ENCODE results near the gene FAM216A. TPM values are rescaled to one million over a fixed set of nuclear protein-coding genes. Genes with fewer than 3 reads are reported as not detected.

Gene FAM216A
- total and polyA plus RNA-seq, 12 donors = 2.4 to 27.2 (median 5.8) TPM

GRCh38 chr12:110528277-110528839 lies 59.7 kb downstream of the FAM216A start:
- WGBS, 2 donors = 94 to 96% methylated on average over 6 of the region's 6 CpGs
- no peaks in the 10 kb centered on the region for H3K27me3 ChIP-seq
- DNase-seq (no peak), ATAC-seq (peak in 1 of 8 donors; percentile 25)
- peaks cover 3 to 37% (median 20%) of the 10 kb centered on the region in 9 donors for H3K4me1 ChIP-seq
- intact Hi-C loops (cut with DNase I) = no loop called here
- no peak overlapping the region for H3K4me3 ChIP-seq
- H3K27ac ChIP-seq = no peak overlapping the region
- H3K9me3 ChIP-seq = no peaks in the 10 kb centered on the region
- peaks cover 0 to 22% (median 0%) of the 10 kb centered on the region in 9 donors for H3K36me3 ChIP-seq
- no peak for TF ChIP-seq CTCF (IDR thresholded peaks at IDR 0.05)

GRCh38 chr12:110530511-110530910 lies 61.9 kb downstream of the FAM216A start:
- peaks cover 0 to 33% (median 0%) of the 10 kb centered on the region in 9 donors for H3K36me3 ChIP-seq
- H3K27ac ChIP-seq = no peak overlapping the region
- WGBS, 2 donors = 53 to 67% methylated on average over 2 of the region's 2 CpGs
- intact Hi-C loops (cut with DNase I) = no loop called here
- no peak for TF ChIP-seq CTCF (IDR thresholded peaks at IDR 0.05)
- peaks cover 3 to 47% (median 21%) of the 10 kb centered on the region in 9 donors for H3K4me1 ChIP-seq
- DNase-seq = no peak
- ATAC-seq = no peak
- no peaks in the 10 kb centered on the region for H3K9me3 ChIP-seq
- no peaks in the 10 kb centered on the region for H3K27me3 ChIP-seq
- no peak overlapping the region for H3K4me3 ChIP-seq

GRCh38 chr12:110531741-110532333 lies 63.2 kb downstream of the FAM216A start:
- peak in 1 of 8 donors; percentile 37 for ATAC-seq

GRCh38 chr12:110532644-110533043 lies 64.0 kb downstream of the FAM216A start:
- 84 to 86% methylated on average over 3 of the region's 3 CpGs for WGBS, 2 donors
- H3K27me3 ChIP-seq = no peaks in the 10 kb centered on the region
- H3K9me3 ChIP-seq = no peaks in the 10 kb centered on the region
- no peak overlapping the region for H3K4me3 ChIP-seq
- peaks cover 0 to 54% (median 16%) of the 10 kb centered on the region in 9 donors for H3K36me3 ChIP-seq
- H3K4me1 ChIP-seq = peaks cover 3 to 68% (median 29%) of the 10 kb centered on the region in 9 donors
- intact Hi-C loops (cut with DNase I) = no loop called here
- no peak for TF ChIP-seq CTCF (IDR thresholded peaks at IDR 0.05)
- DNase-seq (no peak), ATAC-seq (no peak)
- H3K27ac ChIP-seq = peak overlapping the region in 4 of 10 donors; percentile 8 to 46 (median 11)

More at GRCh38 chr12:110531741-110532333, 63.2 kb downstream of the FAM216A start:
- WGBS, 2 donors = 60 to 62% methylated on average over 2 of the region's 2 CpGs
- Histone ChIP-seq H3K27ac (peak overlapping the region in 3 of 10 donors; percentile 9 to 46 (median 13)), H3K9me3 (no peaks in the 10 kb centered on the region), H3K4me3 (no peak overlapping the region), H3K27me3 (no peaks in the 10 kb centered on the region), H3K36me3 (peaks cover 0 to 46% (median 12%) of the 10 kb centered on the region in 9 donors), H3K4me1 (peaks cover 3 to 60% (median 25%) of the 10 kb centered on the region in 9 donors)
- TF ChIP-seq CTCF (IDR thresholded peaks at IDR 0.05) = no peak
- intact Hi-C loops (cut with DNase I) = no loop called here
- DNase-seq = no peak

Data from heart right ventricle (tissue), 16 donors.